Parathyroid adenoma (tissue), 2 donors: ENCODE measurements around the gene GJA9.
A peak's percentile ranks its signal among the peaks of the same experiment; 100 is the strongest.

Source experiments
- H2AFZ ChIP-seq: fragments of 300-600 bp; sonication (generic); one replicate; pipeline ENCODE4 v1.7.0; 2017; ENCODE audit warnings: antibody characterized with exemption, mild to moderate bottlenecking
- H3K27ac ChIP-seq: fragments of 300-600 bp; sonication (generic); one replicate; pipeline ENCODE4 v1.7.0; 2017
- H3K27me3 ChIP-seq: fragments of 300-600 bp; sonication (generic); one replicate; pipeline ENCODE4 v1.7.0; 2017; ENCODE audit warnings: low read length; ENCODE audit not compliant: control insufficient read depth, insufficient read depth
- H3K36me3 ChIP-seq: fragments of 300-600 bp; sonication (generic); one replicate; pipeline ENCODE4 v1.7.0; 2017; ENCODE audit warnings: low read length; ENCODE audit not compliant: control insufficient read depth, insufficient read depth
- H3K4me1 ChIP-seq: fragments of 300-600 bp; sonication (generic); one replicate; pipeline ENCODE4 v1.7.0; 2017; ENCODE audit warnings: control low read depth
- H3K4me2 ChIP-seq: fragments of 300-600 bp; sonication (generic); one replicate; pipeline ENCODE4 v1.7.0; 2017; ENCODE audit warnings: low read length
- H3K4me3 ChIP-seq: fragments of 300-600 bp; sonication (generic); one replicate; pipeline ENCODE4 v1.7.0; 2017; ENCODE audit warnings: low read depth, low read length
- H3K79me2 ChIP-seq: fragments of 300-600 bp; sonication (generic); one replicate; pipeline ENCODE4 v1.7.0; 2017; ENCODE audit warnings: control low read depth
- H3K9ac ChIP-seq: fragments of 300-600 bp; sonication (generic); one replicate; pipeline ENCODE4 v1.7.0; 2017; ENCODE audit warnings: mild to moderate bottlenecking
- H3K9me3 ChIP-seq: fragments of 300-600 bp; sonication (generic); one replicate; pipeline ENCODE4 v1.7.0; 2017; ENCODE audit warnings: low read length; ENCODE audit not compliant: control insufficient read depth
- CTCF ChIP-seq: fragments of 300-600 bp; sonication (generic); IDR thresholded peaks from one replicate; pipeline ENCODE4 v1.7.0; 2017; ENCODE audit warnings: antibody characterized with exemption, mild to moderate bottlenecking
- donor health status: primary hyperparathyroidism.

Gene GJA9

GRCh38 chr1:38859561-38860453 lies 21.6 kb downstream of the GJA9 start, which contains the start of gene RRAGC:
RRAGC (minus strand) TSS chr1:38859772; CDS start chr1:38859646, 126 bp downstream.
- Histone ChIP-seq H2AFZ (peak within 1 kb of the TSS; percentile 92), H3K9ac (peak within 1 kb of the TSS; percentile 46), H3K4me2 (peak within 1 kb of the TSS; percentile 82), H3K27ac (peak within 1 kb of the TSS; percentile 63), H3K79me2 (peaks cover 3% of the 10 kb centered on the region), H3K4me3 (peak within 1 kb of the TSS; percentile 82), H3K36me3 (no peaks in the 10 kb centered on the region), H3K4me1 (no peaks in the 10 kb centered on the region), H3K9me3 (no peaks in the 10 kb centered on the region), H3K27me3 (no peaks in the 10 kb centered on the region)
- TF ChIP-seq CTCF = no peak

GRCh38 chr1:38858833-38859560 lies 22.4 kb downstream of the GJA9 start:
- H3K9me3 ChIP-seq = no peaks in the 10 kb centered on the region
- H3K4me2 ChIP-seq = peak overlapping the region; percentile 49
- H3K27me3 ChIP-seq = no peaks in the 10 kb centered on the region
- no peaks in the 10 kb centered on the region for H3K4me1 ChIP-seq
- H3K4me3 ChIP-seq = peak overlapping the region; percentile 53
- no peaks in the 10 kb centered on the region for H3K36me3 ChIP-seq
- no peak for TF ChIP-seq CTCF
- H3K9ac ChIP-seq = peak overlapping the region; percentile 46
- peaks cover 3% of the 10 kb centered on the region for H3K79me2 ChIP-seq
- peak overlapping the region; percentile 75 for H2AFZ ChIP-seq
- H3K27ac ChIP-seq = peak overlapping the region; percentile 63

- H3K79me2 ChIP-seq = no peaks in the 10 kb centered on the region
- H3K36me3 ChIP-seq = no peaks in the 10 kb centered on the region
- no peak overlapping the region for H3K4me2 ChIP-seq
- H2AFZ ChIP-seq = no peak overlapping the region
- no peaks in the 10 kb centered on the region for H3K9me3 ChIP-seq
- no peaks in the 10 kb centered on the region for H3K4me1 ChIP-seq
- no peak overlapping the region for H3K27ac ChIP-seq
- H3K9ac ChIP-seq = no peak overlapping the region
- no peak for TF ChIP-seq CTCF
- no peak overlapping the region for H3K4me3 ChIP-seq
- H3K27me3 ChIP-seq = no peaks in the 10 kb centered on the region
These were observed 28.6 kb downstream of the GJA9 start for GRCh38 chr1:38852780-38853179.

- no peaks in the 10 kb centered on the region for H3K9me3 ChIP-seq
- no peak overlapping the region for H2AFZ ChIP-seq
- H3K79me2 ChIP-seq = no peaks in the 10 kb centered on the region
- H3K27ac ChIP-seq = no peak overlapping the region
- H3K9ac ChIP-seq = no peak overlapping the region
- no peaks in the 10 kb centered on the region for H3K4me1 ChIP-seq
- TF ChIP-seq CTCF = no peak
- no peak overlapping the region for H3K4me2 ChIP-seq
- no peaks in the 10 kb centered on the region for H3K36me3 ChIP-seq
- H3K4me3 ChIP-seq = no peak overlapping the region
- no peaks in the 10 kb centered on the region for H3K27me3 ChIP-seq
These were observed 33.3 kb downstream of the GJA9 start for GRCh38 chr1:38848071-38848470.
